ENCODE data around the gene ETV4.

The ETV4 gene

GRCh38 chr17:43547659-43548256 lies 1.6 kb upstream of the ETV4 start:
- in situ Hi-C loops (cut with HindIII; ENCODE audit: low sequenced_read_pairs), result no loop called here

GRCh38 chr17:43547189-43547550 lies 1.0 kb upstream of the ETV4 start:
- in situ Hi-C loops (cut with HindIII; ENCODE audit: low sequenced_read_pairs), result no loop called here

- in situ Hi-C loops (cut with HindIII; ENCODE audit: low sequenced_read_pairs), result no loop called here
Observed at GRCh38 chr17:43545383-43545632, 832 bp downstream of the ETV4 start.

GRCh38 chr17:43543771-43544575 lies 2.2 kb downstream of the ETV4 start:
- in situ Hi-C loops (cut with HindIII; ENCODE audit: low sequenced_read_pairs), result no loop called here

GRCh38 chr17:43543300-43543699 lies 2.8 kb downstream of the ETV4 start:
- in situ Hi-C loops (cut with HindIII; ENCODE audit: low sequenced_read_pairs), result no loop called here

GRCh38 chr17:43542859-43543258 lies 3.3 kb downstream of the ETV4 start:
- in situ Hi-C loops (cut with HindIII; ENCODE audit: low sequenced_read_pairs), result no loop called here

GRCh38 chr17:43540821-43541674 lies 5.1 kb downstream of the ETV4 start:
- in situ Hi-C loops (cut with HindIII; ENCODE audit: low sequenced_read_pairs), result no loop called here

GRCh38 chr17:43536236-43536992 lies 9.7 kb downstream of the ETV4 start:
- in situ Hi-C loops (cut with HindIII; ENCODE audit: low sequenced_read_pairs), result no loop called here

- in situ Hi-C loops (cut with HindIII; ENCODE audit: low sequenced_read_pairs), result no loop called here
Observed at GRCh38 chr17:43534909-43535308, 11.2 kb downstream of the ETV4 start.

- in situ Hi-C loops (cut with HindIII; ENCODE audit: low sequenced_read_pairs), result no loop called here
Observed at GRCh38 chr17:43533699-43534098, 12.4 kb downstream of the ETV4 start.

- in situ Hi-C loops (cut with HindIII; ENCODE audit: low sequenced_read_pairs), result no loop called here
Observed at GRCh38 chr17:43532581-43532980, 13.6 kb downstream of the ETV4 start.

- in situ Hi-C loops (cut with HindIII; ENCODE audit: low sequenced_read_pairs), result no loop called here
Observed at GRCh38 chr17:43531955-43532354, 14.2 kb downstream of the ETV4 start.

- in situ Hi-C loops (cut with HindIII; ENCODE audit: low sequenced_read_pairs), result no loop called here
Observed at GRCh38 chr17:43531082-43531378, 15.1 kb downstream of the ETV4 start.

GRCh38 chr17:43530288-43531081 lies 15.7 kb downstream of the ETV4 start:
- in situ Hi-C loops (cut with HindIII; ENCODE audit: low sequenced_read_pairs), result no loop called here

GRCh38 chr17:43529947-43530287 lies 16.2 kb downstream of the ETV4 start:
- in situ Hi-C loops (cut with HindIII; ENCODE audit: low sequenced_read_pairs), result loop anchor here (5.0 kb wide), 1 partner anchor 42 kb away; no protein-coding TSS in a partner anchor

GRCh38 chr17:43528988-43529814 lies 16.9 kb downstream of the ETV4 start:
- in situ Hi-C loops (cut with HindIII; ENCODE audit: low sequenced_read_pairs), result loop anchor here (5.0 kb wide), 1 partner anchor 43 kb away; no protein-coding TSS in a partner anchor

- in situ Hi-C loops (cut with HindIII; ENCODE audit: low sequenced_read_pairs), result loop anchor here (5.0 kb wide), 1 partner anchor 44 kb away; no protein-coding TSS in a partner anchor
Observed at GRCh38 chr17:43528319-43528987, 17.7 kb downstream of the ETV4 start.

- in situ Hi-C loops (cut with HindIII; ENCODE audit: low sequenced_read_pairs), result loop anchor here (5.0 kb wide), 1 partner anchor 45 kb away; no protein-coding TSS in a partner anchor
Observed at GRCh38 chr17:43526886-43527648, 19.1 kb downstream of the ETV4 start.
